H9 (cell line): ENCODE results near the gene SPDEF. TPM values are rescaled to one million over a fixed set of nuclear protein-coding genes. Genes with fewer than 3 reads are reported as not detected.

ENCODE experiments used
- DNase-seq: peaks from one replicate; pipeline ENCODE4 v3.0.0-alpha.2; 2017
- H2AFZ ChIP-seq: one replicate; pipeline ENCODE4 v1.6.1; 2013; ENCODE audit warnings: mild to moderate bottlenecking, low read length, control low read depth, moderate library complexity
- H2AK5ac ChIP-seq: 2 replicates; pipeline ENCODE4 v1.6.1; 2013; ENCODE audit warnings: low read length, control low read depth, mixed read lengths; ENCODE audit not compliant: insufficient read length
- H2BK120ac ChIP-seq: one replicate; pipeline ENCODE4 v1.6.1; 2013; ENCODE audit warnings: low read depth, mild to moderate bottlenecking, low read length, control low read depth, inconsistent platforms; ENCODE audit not compliant: poor library complexity, severe bottlenecking
- H2BK12ac ChIP-seq: 2 replicates; pipeline ENCODE4 v1.6.1; 2013; ENCODE audit warnings: low read length, control low read depth, mixed read lengths, low read depth; ENCODE audit not compliant: insufficient read length
- H2BK15ac ChIP-seq: 2 replicates; pipeline ENCODE4 v1.6.1; 2013; ENCODE audit warnings: low read depth, low read length, control low read depth
- H2BK20ac ChIP-seq: one replicate; pipeline ENCODE4 v1.6.1; 2013; ENCODE audit warnings: low read depth, mild to moderate bottlenecking, low read length, control low read depth, inconsistent platforms; ENCODE audit not compliant: poor library complexity, severe bottlenecking
- H2BK5ac ChIP-seq: 2 replicates; pipeline ENCODE4 v1.6.1; 2013; ENCODE audit warnings: low read length, control low read depth, mixed read lengths; ENCODE audit not compliant: insufficient read length
- H3K14ac ChIP-seq: 2 replicates; pipeline ENCODE4 v1.6.1; 2013; ENCODE audit warnings: low read length, control low read depth; ENCODE audit not compliant: insufficient read depth
- H3K18ac ChIP-seq: 2 replicates; pipeline ENCODE4 v1.6.1; 2013; ENCODE audit warnings: low read depth, mild to moderate bottlenecking, mixed read lengths, low read length, control low read depth; ENCODE audit not compliant: insufficient read length
- H3K23ac ChIP-seq: 2 replicates; pipeline ENCODE4 v1.6.1; 2013; ENCODE audit warnings: low read length, control low read depth, mixed read lengths, low read depth; ENCODE audit not compliant: insufficient read length
- H3K23me2 ChIP-seq: 2 replicates; pipeline ENCODE4 v1.6.1; 2013; ENCODE audit warnings: low read depth, mild to moderate bottlenecking, mixed read lengths, low read length, control low read depth; ENCODE audit not compliant: insufficient read length, poor library complexity, severe bottlenecking
- H3K27ac ChIP-seq: 2 replicates; pipeline ENCODE4 v1.5.1; 2013; ENCODE audit warnings: low read length, control low read depth, mixed read lengths, low read depth; ENCODE audit not compliant: insufficient read length
- H3K27me3 ChIP-seq: 2 replicates; pipeline ENCODE4 v1.6.1; 2013; ENCODE audit warnings: low read length, control low read depth, inconsistent platforms; ENCODE audit not compliant: insufficient read depth
- H3K4ac ChIP-seq: 2 replicates; pipeline ENCODE4 v1.6.1; 2013; ENCODE audit warnings: low read depth, mild to moderate bottlenecking, control low read depth, inconsistent platforms, low read length, moderate library complexity
- H3K4me1 ChIP-seq: 2 replicates; pipeline ENCODE4 v1.6.1; 2013; ENCODE audit warnings: low read length, control low read depth, inconsistent platforms; ENCODE audit not compliant: insufficient read depth
- H3K4me2 ChIP-seq: 2 replicates; pipeline ENCODE4 v1.6.1; 2013; ENCODE audit warnings: low read length, control low read depth, mixed read lengths; ENCODE audit not compliant: insufficient read length, insufficient read depth
- H3K56ac ChIP-seq: 2 replicates; pipeline ENCODE4 v1.6.1; 2013; ENCODE audit warnings: low read depth, mild to moderate bottlenecking, mixed read lengths, low read length, control low read depth; ENCODE audit not compliant: insufficient read length
- H3K79me1 ChIP-seq: 2 replicates; pipeline ENCODE4 v1.6.1; 2013; ENCODE audit warnings: low read depth, mild to moderate bottlenecking, moderate library complexity, low read length, control low read depth, inconsistent platforms; ENCODE audit not compliant: insufficient read depth, poor library complexity, severe bottlenecking
- H3K79me2 ChIP-seq: 2 replicates; pipeline ENCODE4 v1.6.1; 2013; ENCODE audit warnings: low read length, control low read depth, inconsistent platforms; ENCODE audit not compliant: insufficient read depth
- H3K9ac ChIP-seq: 2 replicates; pipeline ENCODE4 v1.6.1; 2013; ENCODE audit warnings: low read length, control low read depth, mixed read lengths; ENCODE audit not compliant: insufficient read length; ENCODE audit errors: extremely low read depth
- H3K9me3 ChIP-seq: one replicate; pipeline ENCODE4 v1.6.1; 2013; ENCODE audit warnings: low read depth, low read length, inconsistent platforms; ENCODE audit not compliant: control insufficient read depth
- H3T11ph ChIP-seq: one replicate; pipeline ENCODE4 v1.6.1; 2013; ENCODE audit warnings: mild to moderate bottlenecking, low read length, control low read depth, inconsistent platforms
- H4K20me1 ChIP-seq: one replicate; pipeline ENCODE4 v1.6.1; 2013; ENCODE audit not compliant: control insufficient read depth, insufficient read length, insufficient read depth
- H4K5ac ChIP-seq: 2 replicates; pipeline ENCODE4 v1.6.1; 2013; ENCODE audit warnings: low read depth, mild to moderate bottlenecking, mixed read lengths, low read length, control low read depth; ENCODE audit not compliant: insufficient read length
- H4K8ac ChIP-seq: replicated peaks from 2 replicates; pipeline ENCODE4 v1.6.1; 2013; ENCODE audit warnings: low read length, control low read depth, mixed read lengths, low read depth; ENCODE audit not compliant: insufficient read length
- H4K91ac ChIP-seq: 2 replicates; pipeline ENCODE4 v1.6.1; 2013; ENCODE audit warnings: low read depth, mild to moderate bottlenecking, moderate library complexity, mixed read lengths, low read length, control low read depth; ENCODE audit not compliant: insufficient read length
- H3K27ac Mint-ChIP-seq, 3 experiments: 2 replicates in 2 of 3; 3 replicates in 1 of 3; pipeline ENCODE4 v1.8.0; 2020 to 2021; ENCODE audit warnings: mixed read lengths in 3 of 3, mild to moderate bottlenecking in 1 of 3, moderate library complexity in 1 of 3
- H3K27me3 Mint-ChIP-seq: 2 replicates; pipeline ENCODE4 v1.8.0; 2021; ENCODE audit warnings: low read depth, mild to moderate bottlenecking, moderate library complexity, mixed read lengths
- H3K36me3 Mint-ChIP-seq, 3 experiments: 2 replicates in 2 of 3; 3 replicates in 1 of 3; pipeline ENCODE4 v1.8.0; 2020 to 2021; ENCODE audit warnings: low read depth in 3 of 3, mixed read lengths in 3 of 3; ENCODE audit not compliant: insufficient read depth in 1 of 3
- H3K4me1 Mint-ChIP-seq, 2 experiments: 2 replicates each; pipeline ENCODE4 v1.8.0; 2020; ENCODE audit warnings: mixed read lengths in 2 of 2
- H3K4me3 Mint-ChIP-seq, 2 experiments: 2 replicates in 1 of 2; 3 replicates in 1 of 2; pipeline ENCODE4 v1.8.0; 2020 to 2021; ENCODE audit warnings: mild to moderate bottlenecking in 2 of 2, mixed read lengths in 2 of 2, moderate library complexity in 1 of 2
- H3K9me3 Mint-ChIP-seq, 2 experiments: 2 replicates in 1 of 2; 3 replicates in 1 of 2; pipeline ENCODE4 v1.8.0; 2020; ENCODE audit warnings: mild to moderate bottlenecking in 2 of 2, mixed read lengths in 2 of 2, moderate library complexity in 1 of 2
- CTCF ChIP-seq: fragments of 200-600 bp; sonication (generic); conservative IDR thresholded peaks from 3 replicates; pipeline ENCODE4 v1.8.0; 2021; ENCODE audit warnings: antibody characterized with exemption, mild to moderate bottlenecking
- WGBS: extraction: QIAGEN DNeasy Blood & Tissue Kit; methylation state at CpG from one replicate; pipeline ENCODE4 v1.1.7; 2013; ENCODE audit warnings: missing lambda C conversion rate, low lambda C conversion rate, mixed read lengths; ENCODE audit not compliant: insufficient read length; ENCODE audit errors: extremely low coverage; 5-methylcytosine and 5-hydroxymethylcytosine counted together
- total RNA-seq: library from RNA; stranded (reverse); gene quantifications from 2 replicates; pipeline ENCODE4 v1.2.1, GENCODE V29; 2021

The SPDEF gene
- total RNA-seq, 1 experiment from 2014 or later, result 0.15 TPM

- H3K27ac ChIP-seq, result no peak overlapping the region
- peak overlapping the region in 1 of 3 experiments; percentile 24; a peak in 1 of 7 replicates for H3K27ac Mint-ChIP-seq
- H2BK120ac ChIP-seq, result no peak overlapping the region
- H2AFZ ChIP-seq, result no peak overlapping the region
- no peaks in the 10 kb centered on the region for H3K79me2 ChIP-seq
- H2BK20ac ChIP-seq, result no peak overlapping the region
- no peaks in the 10 kb centered on the region for H3K9me3 ChIP-seq
- no peaks in the 10 kb centered on the region for H3K79me1 ChIP-seq
- no peak overlapping the region for H3K56ac ChIP-seq
- no peaks in the 10 kb centered on the region; a peak in 1 of 5 replicates for H3K9me3 Mint-ChIP-seq
- H3K23ac ChIP-seq, result no peak overlapping the region
- no peak overlapping the region for H3K4me3 Mint-ChIP-seq
- no peak overlapping the region for H2BK15ac ChIP-seq
- H3K4me1 ChIP-seq, result no peaks in the 10 kb centered on the region
- H3K9ac ChIP-seq, result no peak overlapping the region
- no peak overlapping the region for H3T11ph ChIP-seq
- no peak overlapping the region for H3K18ac ChIP-seq
- no peaks in the 10 kb centered on the region for H3K23me2 ChIP-seq
- H3K4ac ChIP-seq, result no peak overlapping the region
- WGBS, result no CpG with 5 or more reads among the region's 4 CpGs
- no peaks in the 10 kb centered on the region for H3K27me3 ChIP-seq
- no peak overlapping the region for H2AK5ac ChIP-seq
- no peak overlapping the region for H3K14ac ChIP-seq
- no peak overlapping the region for H4K8ac ChIP-seq
- H2BK5ac ChIP-seq, result no peak overlapping the region
- H2BK12ac ChIP-seq, result no peak overlapping the region
- peaks cover 1% of the 10 kb centered on the region for H3K27me3 Mint-ChIP-seq
- no peak for TF ChIP-seq CTCF
- H3K36me3 Mint-ChIP-seq, result no peaks in the 10 kb centered on the region
- peaks cover 10 to 26% of the 10 kb centered on the region in 2 experiments for H3K4me1 Mint-ChIP-seq
- no peaks in the 10 kb centered on the region for H4K20me1 ChIP-seq
- no peak overlapping the region for H4K91ac ChIP-seq
- H3K4me2 ChIP-seq, result no peak overlapping the region
- DNase-seq, result no peak
- H4K5ac ChIP-seq, result no peak overlapping the region
Measured at GRCh38 chr6:34553146-34553545, 3.0 kb downstream of the SPDEF start.
